Liver (tissue), 3 donors: ENCODE data around the gene MAPK11.

ENCODE experiments used
- CTCF ChIP-seq: fragments of 150-350 bp; IDR thresholded peaks from 2 replicates; pipeline ENCODE4 v1.5.1; 2017; ENCODE audit warnings: improper control_type of control experiment, low read depth, low read length; ENCODE audit not compliant: missing input control
- FOXA1 ChIP-seq: IDR thresholded peaks from 2 replicates; pipeline ENCODE4 v1.6.1; 2016; ENCODE audit warnings: antibody characterized with exemption
- GABPA ChIP-seq, 2 donors: IDR thresholded peaks in 1 of 2; conservative IDR thresholded peaks in 1 of 2; 2 replicates each; pipeline ENCODE4 v1.6.1; 2016; ENCODE audit warnings: antibody characterized with exemption in 2 of 2, mild to moderate bottlenecking in 1 of 2, moderate library complexity in 1 of 2
- HNF4G ChIP-seq: IDR thresholded peaks from 2 replicates; pipeline ENCODE4 v1.6.1; 2016; ENCODE audit warnings: antibody characterized with exemption
- JUND ChIP-seq, 2 donors: IDR thresholded peaks; 2 replicates each; pipeline ENCODE4 v1.6.1; 2016; ENCODE audit warnings: antibody characterized with exemption in 2 of 2
- MAX ChIP-seq: IDR thresholded peaks from 2 replicates; pipeline ENCODE4 v1.6.1; 2016; ENCODE audit warnings: antibody characterized with exemption
- REST ChIP-seq: IDR thresholded peaks from 2 replicates; pipeline ENCODE4 v1.6.1; 2016; ENCODE audit warnings: antibody characterized with exemption, mild to moderate bottlenecking
- SP1 ChIP-seq: IDR thresholded peaks from 2 replicates; pipeline ENCODE4 v1.6.1; 2018; ENCODE audit warnings: antibody characterized with exemption, mild to moderate bottlenecking
- TAF1 ChIP-seq: conservative IDR thresholded peaks from 2 replicates; pipeline ENCODE4 v1.6.1; 2016; ENCODE audit warnings: antibody characterized with exemption, mild to moderate bottlenecking
- YY1 ChIP-seq: IDR thresholded peaks from 2 replicates; pipeline ENCODE4 v1.6.1; 2016; ENCODE audit warnings: antibody characterized with exemption, mild to moderate bottlenecking
- ZBTB33 ChIP-seq: IDR thresholded peaks from 2 replicates; pipeline ENCODE4 v1.6.1; 2016; ENCODE audit warnings: antibody characterized with exemption
- donor health status: healthy.
- donor health status: healthy.

- no peak for TF ChIP-seq CTCF
- no peak for TF ChIP-seq SP1
- TF ChIP-seq GABPA (IDR thresholded peaks at IDR 0.05 in 1 of 2, conservative IDR thresholded peaks at IDR 0.05 in 1 of 2): no peak
- TF ChIP-seq TAF1: no peak
- TF ChIP-seq ZBTB33: no peak
- TF ChIP-seq FOXA1: no peak
- TF ChIP-seq MAX: no peak
- TF ChIP-seq HNF4G: no peak
- TF ChIP-seq YY1: no peak
- TF ChIP-seq JUND (IDR thresholded peaks at IDR 0.05): no peak
- no peak for TF ChIP-seq REST
Observed at GRCh38 chr22:50307890-50308596, 37.9 kb upstream of the MAPK11 start.
